Measurements from ENCODE around the gene GNL1.

DNA sequence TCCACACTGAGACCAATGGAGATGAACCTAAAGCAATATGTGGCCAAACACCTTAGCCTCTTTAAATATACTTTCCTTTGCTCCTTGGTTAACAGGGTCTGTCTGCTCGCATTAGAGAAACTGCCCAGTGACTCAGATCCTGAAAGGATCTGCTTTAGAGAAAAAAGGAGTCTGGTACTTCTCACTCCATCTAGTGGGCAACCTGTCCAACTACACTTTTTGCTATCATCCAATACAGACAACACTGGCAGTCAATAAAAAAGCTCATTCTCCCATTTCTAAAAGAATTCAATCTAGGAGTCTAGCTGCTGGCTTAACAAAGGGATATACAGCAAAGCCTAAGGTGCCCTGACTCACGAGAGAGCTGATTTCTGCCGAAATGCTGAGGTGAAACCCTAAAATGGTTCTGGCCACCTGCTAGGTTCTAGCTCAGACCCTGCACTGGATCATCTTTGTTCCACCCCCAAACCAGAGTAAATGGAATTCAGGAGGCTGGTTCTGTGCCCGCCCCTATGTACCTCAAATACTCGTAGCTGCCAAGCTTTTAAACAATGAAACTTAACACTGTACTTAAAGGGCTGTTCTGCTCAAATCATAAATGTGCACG lies 11.5 kb downstream of the GNL1 start:
- no peak for TF ChIP-seq EP300 (IDR thresholded peaks at IDR 0.05; ENCODE audit: borderline replicate concordance in 1 of 2, low read depth in 2 of 2, low read length in 2 of 2)
- no peak for TF ChIP-seq TEAD4 (IDR thresholded peaks at IDR 0.05; ENCODE audit: low read depth, low read length)
- no peak for TF ChIP-seq SP2 (IDR thresholded peaks at IDR 0.05; ENCODE audit: low read length)
- TF ChIP-seq, protein P1, sequence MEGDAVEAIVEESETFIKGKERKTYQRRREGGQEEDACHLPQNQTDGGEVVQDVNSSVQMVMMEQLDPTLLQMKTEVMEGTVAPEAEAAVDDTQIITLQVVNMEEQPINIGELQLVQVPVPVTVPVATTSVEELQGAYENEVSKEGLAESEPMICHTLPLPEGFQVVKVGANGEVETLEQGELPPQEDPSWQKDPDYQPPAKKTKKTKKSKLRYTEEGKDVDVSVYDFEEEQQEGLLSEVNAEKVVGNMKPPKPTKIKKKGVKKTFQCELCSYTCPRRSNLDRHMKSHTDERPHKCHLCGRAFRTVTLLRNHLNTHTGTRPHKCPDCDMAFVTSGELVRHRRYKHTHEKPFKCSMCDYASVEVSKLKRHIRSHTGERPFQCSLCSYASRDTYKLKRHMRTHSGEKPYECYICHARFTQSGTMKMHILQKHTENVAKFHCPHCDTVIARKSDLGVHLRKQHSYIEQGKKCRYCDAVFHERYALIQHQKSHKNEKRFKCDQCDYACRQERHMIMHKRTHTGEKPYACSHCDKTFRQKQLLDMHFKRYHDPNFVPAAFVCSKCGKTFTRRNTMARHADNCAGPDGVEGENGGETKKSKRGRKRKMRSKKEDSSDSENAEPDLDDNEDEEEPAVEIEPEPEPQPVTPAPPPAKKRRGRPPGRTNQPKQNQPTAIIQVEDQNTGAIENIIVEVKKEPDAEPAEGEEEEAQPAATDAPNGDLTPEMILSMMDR (IDR thresholded peaks at IDR 0.05; ENCODE audit: control extremely low read depth in 1 of 3, insufficient read depth in 1 of 3, low read depth in 1 of 3, low read length in 3 of 3), result peak in 2 of 3 experiments; percentile 70 to 76; a peak in 3 of 4 replicates
- TF ChIP-seq EZH2 (IDR thresholded peaks at IDR 0.05; ENCODE audit: low read depth, low read length, severe bottlenecking), result no peak
- no peak for TF ChIP-seq CBX8 (IDR thresholded peaks at IDR 0.05; ENCODE audit: borderline replicate concordance, low read depth, low read length)
- no peak for TF ChIP-seq POLR2A (IDR thresholded peaks at IDR 0.05; ENCODE audit: control extremely low read depth in 1 of 2, low read depth in 2 of 2, low read length in 2 of 2)
- TF ChIP-seq POLR2AphosphoS5 (IDR thresholded peaks at IDR 0.05; ENCODE audit: low read depth, low read length), result no peak

Measured in H1 (cell line).